Endothelial cell of umbilical vein (primary cell): ENCODE measurements around the gene CCDC142. TPM values are rescaled to one million over a fixed set of nuclear protein-coding genes. Genes with fewer than 3 reads are reported as not detected.

Experiments
- BruUV-seq: library from RNA; stranded (reverse); fragments of 400-500 nt; replicated peaks from 2 replicates; lab custom pipeline; 2021; lab: Mats Ljungman, UMichigan
- CTCF ChIA-PET: fragments of 300-600, 350-600 bp; sonication (Branson Sonifier 250); formaldehyde crosslinking; loops from one replicate; lab custom pipeline; 2021; ENCODE audit warnings: antibody characterized with exemption, inconsistent platforms; lab: Charles Lee
- POLR2A ChIA-PET: fragments of 300-600, 350-600 bp; sonication (Branson Sonifier 250); formaldehyde crosslinking; loops from one replicate; lab custom pipeline; 2021; ENCODE audit warnings: antibody characterized with exemption, inconsistent platforms; lab: Charles Lee
- DNase-seq: peaks from one replicate; pipeline ENCODE4 v3.0.0-alpha.2; 2011; ENCODE audit warnings: low read depth, low spot score
- FAIRE-seq: peaks from 2 replicates; lab custom pipeline; 2011; peaks lifted over from hg19 to GRCh38; lab: Jason Lieb, UNC
- H2AFZ ChIP-seq: 2 replicates; pipeline ENCODE4 v1.6.0; 2012; ENCODE audit warnings: low read depth, low read length, control low read depth, inconsistent platforms
- H3K27ac ChIP-seq: 2 replicates; pipeline ENCODE4 v1.5.1; 2011; ENCODE audit warnings: low read depth, mild to moderate bottlenecking, control low read depth, low read length, moderate library complexity; ENCODE audit not compliant: insufficient read depth
- H3K27me3 ChIP-seq, 2 experiments: 2 replicates each; pipeline versions ENCODE4 v1.6.0 to v1.6.1; 2011; ENCODE audit warnings: low read length in 2 of 2, mixed read lengths in 1 of 2; ENCODE audit not compliant: control insufficient read depth in 2 of 2, insufficient read depth in 2 of 2
- H3K36me3 ChIP-seq, 2 experiments: 2 replicates in 1 of 2; 3 replicates in 1 of 2; pipeline ENCODE4 v1.5.1; 2011; ENCODE audit warnings: low read length in 2 of 2, mild to moderate bottlenecking in 1 of 2, moderate library complexity in 1 of 2; ENCODE audit not compliant: control insufficient read depth in 2 of 2, insufficient read depth in 2 of 2; ENCODE audit errors: extremely low read depth in 1 of 2
- H3K4me1 ChIP-seq: 3 replicates; pipeline ENCODE4 v1.5.1; 2011; ENCODE audit warnings: mild to moderate bottlenecking, low read length; ENCODE audit not compliant: control insufficient read depth, insufficient read depth; ENCODE audit errors: extremely low read depth
- H3K4me2 ChIP-seq: 2 replicates; pipeline ENCODE4 v1.6.1; 2011; ENCODE audit warnings: low read length, control low read depth, mixed read lengths; ENCODE audit not compliant: insufficient read depth
- H3K4me3 ChIP-seq, 3 experiments: fragments of 200-600 bp in 1 of 3; sonication (generic), shearing (Covaris generic) in 1 of 3; replicated peaks in 1 of 3; 2 replicates each; pipeline ENCODE4 v1.5.1; 2011 to 2016; ENCODE audit warnings: control low read depth in 3 of 3, low read length in 3 of 3, mild to moderate bottlenecking in 2 of 3, inconsistent platforms in 1 of 3, low read depth in 1 of 3, moderate library complexity in 1 of 3; ENCODE audit not compliant: insufficient read depth in 1 of 3
- H3K79me2 ChIP-seq: 2 replicates; pipeline ENCODE4 v1.6.0; 2012; ENCODE audit warnings: low read length, inconsistent platforms; ENCODE audit not compliant: control insufficient read depth, insufficient read depth
- H3K9ac ChIP-seq: replicated peaks from 2 replicates; pipeline ENCODE3; 2011; ENCODE audit warnings: low read length, control low read depth; ENCODE audit not compliant: insufficient read depth; ENCODE audit errors: extremely low read depth
- H3K9me1 ChIP-seq: replicated peaks from 3 replicates; pipeline ENCODE4 v1.6.0; 2011; ENCODE audit warnings: mild to moderate bottlenecking, low read length; ENCODE audit not compliant: control insufficient read depth, insufficient read depth; ENCODE audit errors: extremely low read depth
- H3K9me3 ChIP-seq: replicated peaks from 2 replicates; pipeline ENCODE4 v1.5.1; 2012; ENCODE audit warnings: low read length, inconsistent platforms; ENCODE audit not compliant: control insufficient read depth, insufficient read depth
- H4K20me1 ChIP-seq: replicated peaks from 2 replicates; pipeline ENCODE3; 2011; ENCODE audit warnings: mild to moderate bottlenecking, low read length; ENCODE audit not compliant: control insufficient read depth, insufficient read depth; ENCODE audit errors: extremely low read depth
- EZH2 ChIP-seq: IDR thresholded peaks from 2 replicates; pipeline ENCODE4 v1.6.1; 2012; ENCODE audit warnings: borderline replicate concordance, low read depth, mild to moderate bottlenecking, moderate library complexity, low read length, inconsistent platforms; ENCODE audit not compliant: severe bottlenecking
- FOS ChIP-seq: IDR thresholded peaks from 2 replicates; pipeline ENCODE4 v1.6.1; 2011; ENCODE audit warnings: mild to moderate bottlenecking, low read length, moderate library complexity, borderline replicate concordance; ENCODE audit not compliant: insufficient read depth
- JUN ChIP-seq: IDR thresholded peaks from 2 replicates; pipeline ENCODE4 v1.6.1; 2011; ENCODE audit warnings: borderline replicate concordance, low read depth; ENCODE audit not compliant: insufficient read length, insufficient read depth
- POLR2AphosphoS5 ChIP-seq: IDR thresholded peaks from 2 replicates; pipeline ENCODE4 v1.6.1; 2012; ENCODE audit warnings: low read depth, mild to moderate bottlenecking, control low read depth, low read length, moderate library complexity; ENCODE audit not compliant: insufficient read depth
- dilution Hi-C: fragments of 300-500 bp; cut with MboI; formaldehyde crosslinking; loops from one replicate; pipeline ENCODE4 v1.15.0; 2019; ENCODE audit warnings: low sequenced_read_pairs; ENCODE audit not compliant: extremely low pct_ligation_motif_present
- intact Hi-C: fragments of 100-400 bp; cut with micrococcal nuclease; formaldehyde crosslinking; loops from one replicate; pipeline ENCODE4 v1.10.0; 2022
- polyA plus RNA-seq, 4 experiments: library from polyadenylated mRNA; depleted of rRNA in 3 of 4; stranded (reverse) in 3 of 4; unstranded in 1 of 4; fragments of >200 nt; gene quantifications; 2 replicates each; pipeline versions ENCODE4 v1.2.1 to v1.2.3, GENCODE V29; 2011 to 2012; ENCODE audit warnings: missing spikeins in 1 of 4
- total RNA-seq: library from RNA; stranded (reverse); gene quantifications from 2 replicates; pipeline ENCODE4 v1.2.3, GENCODE V29; 2021

The CCDC142 gene
- total and polyA plus RNA-seq, 2 donors (not counting 3 experiments of a cell fraction or from before 2014, with no cell fraction given): 12.8 to 23.8 TPM

- Histone ChIP-seq H4K20me1 (no peaks in the 10 kb centered on the region), H3K9me1 (no peaks in the 10 kb centered on the region), H3K27ac (no peak overlapping the region), H3K36me3 (no peaks in the 10 kb centered on the region), H3K4me2 (peak overlapping the region; percentile 50), H3K9me3 (no peaks in the 10 kb centered on the region), H3K4me3 (peak overlapping the region in 2 of 3 experiments; percentile 19 to 25), H3K4me1 (peaks cover 30% of the 10 kb centered on the region), H3K9ac (no peak overlapping the region), H3K79me2 (no peaks in the 10 kb centered on the region), H2AFZ (peak overlapping the region; percentile 11), H3K27me3 (peaks cover 23 to 40% of the 10 kb centered on the region in 2 experiments)
- no TSS peak for BruUV-seq
- dilution Hi-C loops (no loop called here), intact Hi-C loops (loop anchor here (1.0 to 5.0 kb wide), 2 partner anchors 15 to 34 kb away; partner anchors contain the start of gene TTC31)
- DNase-seq (peak; percentile 35), FAIRE-seq (peak; percentile 62)
- ChIA-PET CTCF (interaction anchor here (0.7 to 2.6 kb wide), 7 partner anchors 8 to 87 kb away, joined by 3 to 6 read pairs (median 3); partner anchors contain the start of genes CCDC142, TTC31 and WBP1), POLR2A (interaction anchor here (1.1 kb wide), 1 partner anchor 30 kb away, joined by 3 read pairs; the partner anchor contains the start of gene AUP1)
- TF ChIP-seq EZH2: peak; percentile 95
- TF ChIP-seq POLR2AphosphoS5: no peak
- TF ChIP-seq JUN: no peak
- TF ChIP-seq FOS: peak; percentile 17
These were observed 15.9 kb upstream of the CCDC142 start for GRCh38 chr2:74498500-74499266.
